GM18511 (cell line): Measurements from ENCODE around the gene ENOSF1.
"Not testable (repeated sequence)": the region's sequence is repeated elsewhere in the genome, so short reads cannot be mapped to it uniquely, and the experiment has no call there.

Experiments used
- ATAC-seq: cut with Tn5 transposase; IDR thresholded peaks from one replicate; pipeline ENCODE4 v1.9.1; 2021; ENCODE audit warnings: mild to moderate bottlenecking, moderate library complexity; ENCODE audit not compliant: unreplicated experiment

Gene ENOSF1

GRCh38 chr18:712401-713134, at the start of gene ENOSF1:
ENOSF1 (minus strand) TSS chr18:712630; CDS start chr18:712587, 43 bp downstream.
- peak; percentile 80 for ATAC-seq

- ATAC-seq = not testable (repeated sequence)
Measured at GRCh38 chr18:759864-760263, 47.4 kb upstream of the ENOSF1 start.

- ATAC-seq = no peak
Measured at GRCh38 chr18:755506-755905, 43.1 kb upstream of the ENOSF1 start.

- no peak for ATAC-seq
Measured at GRCh38 chr18:754656-755055, 42.2 kb upstream of the ENOSF1 start.

- ATAC-seq = no peak
Measured at GRCh38 chr18:750456-750855, 38.0 kb upstream of the ENOSF1 start.

- no peak for ATAC-seq
Measured at GRCh38 chr18:744832-745597, 32.6 kb upstream of the ENOSF1 start.

- ATAC-seq = peak; percentile 89
Measured at GRCh38 chr18:741931-742512, 29.6 kb upstream of the ENOSF1 start.

GRCh38 chr18:732371-732770, 19.9 kb upstream of the ENOSF1 start:
- ATAC-seq = no peak

- ATAC-seq = no peak
Measured at GRCh38 chr18:731185-731584, 18.8 kb upstream of the ENOSF1 start.

- no peak for ATAC-seq
Measured at GRCh38 chr18:730692-731091, 18.3 kb upstream of the ENOSF1 start.

GRCh38 chr18:730120-730519, 17.7 kb upstream of the ENOSF1 start:
- not testable (repeated sequence) for ATAC-seq

GRCh38 chr18:725646-726045, 13.2 kb upstream of the ENOSF1 start:
- ATAC-seq = no peak

GRCh38 chr18:723541-724080, 11.2 kb upstream of the ENOSF1 start:
- ATAC-seq = no peak

GRCh38 chr18:717003-717402, 4.6 kb upstream of the ENOSF1 start:
- ATAC-seq = no peak

- no peak for ATAC-seq
Measured at GRCh38 chr18:715626-716025, 3.2 kb upstream of the ENOSF1 start.

GRCh38 chr18:713135-713490, 683 bp upstream of the ENOSF1 start:
- no peak for ATAC-seq

- ATAC-seq = peak; percentile 76
Measured at GRCh38 chr18:711657-712400, 601 bp downstream of the ENOSF1 start.

GRCh38 chr18:711310-711656, 1.1 kb downstream of the ENOSF1 start:
- ATAC-seq = peak; percentile 20

- no peak for ATAC-seq
Measured at GRCh38 chr18:710418-711300, 1.8 kb downstream of the ENOSF1 start.

- no peak for ATAC-seq
Measured at GRCh38 chr18:709771-710170, 2.7 kb downstream of the ENOSF1 start.
